ENCODE measurements around the gene ZNG1B. TPM values are rescaled to one million over a fixed set of nuclear protein-coding genes. Genes with fewer than 3 reads are reported as not detected.
"Not testable (repeated sequence)": the region's sequence is repeated elsewhere in the genome, so short reads cannot be mapped to it uniquely, and the experiment has no call there.

The ZNG1B gene
- total RNA-seq, 1 donor from 2014 or later: 38.6 TPM

GRCh38 chr2:113499019-113499885 lies 61.8 kb downstream of the ZNG1B start:
- H3K9me3 Mint-ChIP-seq; intact Hi-C loops (cut with micrococcal nuclease); H3K36me3 Mint-ChIP-seq (ENCODE audit: low read depth); H3K27ac Mint-ChIP-seq: not testable (repeated sequence)
- DNase-seq: peak; percentile 71
- Mint-ChIP-seq H3K27me3 (peaks cover 29% of the 10 kb centered on the region), H3K4me3 (peak overlapping the region; percentile 68), H3K4me1 (peaks cover 18% of the 10 kb centered on the region)

GRCh38 chr2:113499886-113500722 lies 62.6 kb downstream of the ZNG1B start:
- peak overlapping the region; percentile 68 for H3K4me3 Mint-ChIP-seq
- H3K36me3 Mint-ChIP-seq (ENCODE audit: low read depth); H3K9me3 Mint-ChIP-seq; intact Hi-C loops (cut with micrococcal nuclease); H3K27ac Mint-ChIP-seq: not testable (repeated sequence)
- peak; percentile 62 for DNase-seq
- H3K27me3 Mint-ChIP-seq: peaks cover 32% of the 10 kb centered on the region
- H3K4me1 Mint-ChIP-seq: peaks cover 19% of the 10 kb centered on the region

- intact Hi-C loops (cut with micrococcal nuclease); H3K36me3 Mint-ChIP-seq (ENCODE audit: low read depth); H3K9me3 Mint-ChIP-seq; H3K27ac Mint-ChIP-seq: not testable (repeated sequence)
- Mint-ChIP-seq H3K27me3 (peaks cover 33% of the 10 kb centered on the region), H3K4me3 (peak overlapping the region; percentile 68), H3K4me1 (peaks cover 19% of the 10 kb centered on the region)
- peak; percentile 74 for DNase-seq
Observed at GRCh38 chr2:113500723-113501038, 63.2 kb downstream of the ZNG1B start.

- peak; percentile 67 for DNase-seq
- Mint-ChIP-seq H3K27me3 (peaks cover 35% of the 10 kb centered on the region), H3K27ac (peak overlapping the region; percentile 65), H3K4me3 (peak overlapping the region; percentile 78), H3K4me1 (peaks cover 19% of the 10 kb centered on the region)
- H3K36me3 Mint-ChIP-seq (ENCODE audit: low read depth); H3K9me3 Mint-ChIP-seq; intact Hi-C loops (cut with micrococcal nuclease): not testable (repeated sequence)
Observed at GRCh38 chr2:113502216-113503093, 65.0 kb downstream of the ZNG1B start.

- DNase-seq: peak; percentile 82
- Mint-ChIP-seq H3K27me3 (peaks cover 34% of the 10 kb centered on the region), H3K4me3 (peak overlapping the region; percentile 78), H3K27ac (peak overlapping the region; percentile 65), H3K4me1 (peaks cover 17% of the 10 kb centered on the region)
- H3K9me3 Mint-ChIP-seq; intact Hi-C loops (cut with micrococcal nuclease); H3K36me3 Mint-ChIP-seq (ENCODE audit: low read depth): not testable (repeated sequence)
Observed at GRCh38 chr2:113503094-113504042, 65.9 kb downstream of the ZNG1B start.

DNA sequence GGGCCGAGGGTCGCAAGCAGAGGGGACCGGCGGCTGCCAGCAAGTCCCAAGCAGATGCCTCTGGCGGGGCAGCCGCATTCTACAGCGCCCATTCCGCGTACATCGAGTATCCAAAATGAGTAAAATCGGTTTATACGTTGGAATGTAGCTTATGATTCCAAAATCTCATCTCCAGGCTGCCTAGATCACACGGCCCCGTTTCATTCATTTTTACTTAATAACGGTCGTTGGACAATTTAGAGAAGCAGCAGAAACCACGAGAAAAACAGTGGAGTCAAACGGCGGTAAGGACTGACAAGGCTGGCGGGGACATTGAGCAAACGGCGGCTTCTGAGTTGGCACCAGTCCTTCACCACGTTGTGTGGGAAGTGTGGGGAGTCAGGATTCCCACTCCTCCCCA lies 66.6 kb downstream of the ZNG1B start:
- H3K9me3 Mint-ChIP-seq; H3K27ac Mint-ChIP-seq; intact Hi-C loops (cut with micrococcal nuclease); H3K36me3 Mint-ChIP-seq (ENCODE audit: low read depth): not testable (repeated sequence)
- H3K27me3 Mint-ChIP-seq: peaks cover 33% of the 10 kb centered on the region
- peak; percentile 64 for DNase-seq
- H3K4me1 Mint-ChIP-seq: peaks cover 16% of the 10 kb centered on the region
- H3K4me3 Mint-ChIP-seq: peak overlapping the region; percentile 58

- H3K9me3 Mint-ChIP-seq; H3K27ac Mint-ChIP-seq; intact Hi-C loops (cut with micrococcal nuclease); H3K4me1 Mint-ChIP-seq; H3K4me3 Mint-ChIP-seq; H3K36me3 Mint-ChIP-seq (ENCODE audit: low read depth): not testable (repeated sequence)
- peaks cover 22% of the 10 kb centered on the region for H3K27me3 Mint-ChIP-seq
- peak; percentile 53 for DNase-seq
Observed at GRCh38 chr2:113507394-113508140, 70.1 kb downstream of the ZNG1B start.

DNA sequence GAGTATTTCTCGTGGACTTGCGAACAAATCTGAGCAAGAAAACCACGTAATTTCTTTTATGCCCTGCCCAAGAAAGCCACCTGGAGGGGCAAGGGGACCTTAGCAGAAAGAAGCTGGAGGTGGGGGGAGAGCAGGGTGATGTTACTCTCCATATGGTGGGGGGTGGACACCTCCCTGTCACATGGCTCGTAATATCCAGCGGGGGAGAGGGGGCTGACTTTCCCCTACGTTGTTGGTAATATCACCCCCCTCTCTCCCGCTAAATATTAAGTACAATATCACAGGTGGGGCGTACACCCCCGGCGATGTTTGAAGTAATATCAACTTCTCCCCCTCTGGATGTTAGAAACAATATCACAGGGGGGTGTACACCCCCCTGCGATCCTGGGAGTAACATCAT lies 70.7 kb downstream of the ZNG1B start:
- H3K27ac Mint-ChIP-seq; H3K4me3 Mint-ChIP-seq; H3K4me1 Mint-ChIP-seq; H3K9me3 Mint-ChIP-seq; H3K36me3 Mint-ChIP-seq (ENCODE audit: low read depth); intact Hi-C loops (cut with micrococcal nuclease): not testable (repeated sequence)
- peak; percentile 52 for DNase-seq
- peaks cover 19% of the 10 kb centered on the region for H3K27me3 Mint-ChIP-seq

DNA sequence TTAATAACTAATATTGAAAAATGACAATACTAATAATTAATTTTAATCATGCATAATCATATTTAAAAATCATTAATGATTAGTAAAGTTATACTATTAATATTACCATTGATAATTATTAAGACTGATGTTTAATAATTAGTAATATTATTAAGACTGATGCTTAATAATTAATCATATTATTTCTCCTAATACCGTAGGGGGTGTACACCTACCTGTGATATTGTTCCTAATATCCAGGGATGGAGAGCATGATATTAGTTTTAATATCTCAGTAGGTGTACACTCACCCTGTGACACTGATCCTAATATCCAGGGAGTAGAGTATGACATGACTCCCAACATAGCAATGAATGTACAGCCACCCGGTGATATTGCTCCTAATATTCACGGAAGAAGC lies 73.4 kb downstream of the ZNG1B start:
- DNase-seq; H3K36me3 Mint-ChIP-seq (ENCODE audit: low read depth); H3K9me3 Mint-ChIP-seq; H3K4me3 Mint-ChIP-seq; H3K4me1 Mint-ChIP-seq; H3K27ac Mint-ChIP-seq; intact Hi-C loops (cut with micrococcal nuclease): not testable (repeated sequence)
- H3K27me3 Mint-ChIP-seq: peaks cover 16% of the 10 kb centered on the region

DNA sequence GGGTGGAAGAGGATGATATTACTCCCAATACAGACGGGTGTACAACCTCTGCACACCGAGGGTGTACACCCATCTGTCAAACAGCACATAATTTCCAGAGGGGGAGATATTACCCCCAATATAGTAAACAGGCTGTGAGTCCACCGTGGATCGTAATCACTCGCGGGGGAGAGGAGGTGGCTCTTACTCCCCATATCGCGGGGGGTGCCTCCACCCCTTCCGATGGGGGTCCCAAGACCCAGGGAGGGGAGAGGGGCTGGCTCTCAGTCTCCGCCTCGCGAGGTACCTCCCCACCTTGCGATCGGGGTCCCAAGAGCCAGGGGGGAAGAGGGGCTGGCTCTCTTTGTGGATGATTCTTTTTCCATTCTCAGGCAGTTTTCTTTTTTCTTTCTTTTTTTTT lies 74.4 kb downstream of the ZNG1B start:
- H3K4me1 Mint-ChIP-seq; H3K9me3 Mint-ChIP-seq; H3K36me3 Mint-ChIP-seq (ENCODE audit: low read depth); H3K27ac Mint-ChIP-seq; intact Hi-C loops (cut with micrococcal nuclease); H3K4me3 Mint-ChIP-seq: not testable (repeated sequence)
- peak; percentile 58 for DNase-seq
- peaks cover 16% of the 10 kb centered on the region for H3K27me3 Mint-ChIP-seq

DNA sequence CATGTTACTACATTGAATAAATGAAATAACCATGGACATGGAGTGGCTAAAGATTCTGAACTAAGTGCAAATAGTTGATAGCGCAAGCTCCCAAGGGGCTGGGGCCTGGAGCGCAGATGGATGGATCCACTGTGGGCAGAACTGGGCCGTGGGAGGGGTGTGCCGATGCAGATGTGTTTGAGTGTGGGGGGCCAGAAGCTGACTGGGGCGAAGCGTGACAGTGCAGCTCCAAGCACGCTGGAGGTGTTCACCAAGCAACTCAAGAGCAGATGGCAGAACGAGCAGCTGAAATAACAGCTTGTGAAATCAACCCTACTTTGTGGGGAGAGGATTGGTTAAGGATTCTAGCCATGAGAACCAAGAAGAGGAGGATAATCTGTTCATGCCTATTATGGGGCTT lies 78.0 kb downstream of the ZNG1B start:
- H3K27me3 Mint-ChIP-seq; H3K36me3 Mint-ChIP-seq (ENCODE audit: low read depth); H3K4me1 Mint-ChIP-seq; H3K9me3 Mint-ChIP-seq; H3K4me3 Mint-ChIP-seq; intact Hi-C loops (cut with micrococcal nuclease); DNase-seq; H3K27ac Mint-ChIP-seq: not testable (repeated sequence)

- H3K27ac Mint-ChIP-seq; intact Hi-C loops (cut with micrococcal nuclease); H3K4me1 Mint-ChIP-seq: not testable (repeated sequence)
Observed at GRCh38 chr2:113515995-113516394, 78.5 kb downstream of the ZNG1B start.

More at GRCh38 chr2:113515995-113516394, 78.5 kb downstream of the ZNG1B start:
- DNase-seq; H3K27me3 Mint-ChIP-seq; H3K9me3 Mint-ChIP-seq; H3K36me3 Mint-ChIP-seq (ENCODE audit: low read depth); H3K4me3 Mint-ChIP-seq: not testable (repeated sequence)

Measured in activated CD4-positive, alpha-beta T cell treated with anti-CD3 and anti-CD28 coated beads, Interleukin-2, amount 10 ng/mL, durations not matched to agents 24 days and 14 days (primary cell).